A673 (cell line): ENCODE measurements around the gene RASSF1.

Experiments used
- CTCF ChIP-seq: fragments of 300-800, 200-600 bp; sonication (generic); conservative IDR thresholded peaks from 2 replicates; pipeline ENCODE4 v1.5.1; 2017; ENCODE audit warnings: low read depth, mild to moderate bottlenecking, antibody characterized with exemption, low read length, moderate library complexity, mixed read lengths
- EZH2 ChIP-seq: fragments of 200-600 bp; sonication (generic); IDR thresholded peaks from 2 replicates; pipeline ENCODE4 v1.6.1; 2017; ENCODE audit warnings: borderline replicate concordance, low read depth, mild to moderate bottlenecking, mixed read lengths, antibody characterized with exemption, low read length; ENCODE audit not compliant: poor library complexity, severe bottlenecking

- TF ChIP-seq CTCF (no peak), EZH2 (no peak)
Measured at GRCh38 chr3:50355829-50356552, 15.4 kb upstream of the RASSF1 start.
